Left renal pelvis (tissue), 4 donors: ENCODE measurements around the gene SRSF12. TPM values are rescaled to one million over a fixed set of nuclear protein-coding genes. Genes with fewer than 3 reads are reported as not detected.
A peak's percentile ranks its signal among the peaks of the same experiment; 100 is the strongest.
"Not testable (repeated sequence)": the region's sequence is repeated elsewhere in the genome, so short reads cannot be mapped to it uniquely, and the experiment has no call there.

ENCODE experiments used
- DNase-seq, 4 donors: peaks; one replicate each; pipeline ENCODE4 v3.0.0-alpha.2; 2013; ENCODE audit warnings: low read depth in 4 of 4, low spot score in 3 of 4
- polyA plus RNA-seq, 4 donors: library from polyadenylated mRNA; unstranded; fragments of 120-200 nt; gene quantifications; one replicate each; pipeline ENCODE4 v1.2.1, GENCODE V29; 2013; ENCODE audit not compliant: insufficient read length in 4 of 4

SRSF12 gene
- polyA plus RNA-seq, 4 donors = 7.7 to 19.4 (median 15.0) TPM

DNA sequence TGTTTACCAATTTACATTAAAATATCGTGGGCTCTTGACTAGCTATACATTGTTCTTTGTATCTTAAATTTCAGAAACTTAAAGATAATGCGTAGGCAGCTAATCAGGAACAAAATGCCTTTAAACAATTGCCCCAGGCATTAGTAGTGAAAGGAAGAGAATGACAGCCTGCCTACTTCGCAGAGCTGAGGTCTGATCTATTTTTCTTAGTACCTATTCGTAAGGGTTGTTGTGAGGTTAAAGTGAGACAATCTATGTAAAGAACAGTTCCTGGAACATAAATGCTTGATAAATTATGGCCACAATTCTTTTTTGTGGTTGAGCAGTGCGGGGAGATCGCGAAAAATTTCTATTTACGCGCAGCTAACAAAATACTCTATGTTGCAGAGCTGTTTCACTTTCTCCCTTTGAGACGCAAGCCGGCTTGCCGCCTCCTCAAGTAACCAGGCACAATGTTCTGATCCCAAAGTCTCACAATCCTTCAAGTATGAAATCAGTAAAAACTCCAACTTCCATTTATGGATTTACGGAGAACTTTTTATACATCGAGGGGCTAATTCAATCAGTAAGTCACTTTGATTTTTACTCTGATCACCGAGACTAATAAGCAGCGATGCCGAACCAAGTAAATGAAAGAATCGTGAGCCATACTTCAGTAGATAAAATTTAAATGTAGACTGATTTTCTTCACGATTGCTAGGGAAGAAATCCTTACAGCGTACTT, 38.2 kb downstream of the SRSF12 start:
- peak in 3 of 4 donors; percentile 62 to 73 (median 71) for DNase-seq

GRCh38 chr6:89073840-89074239, 44.0 kb downstream of the SRSF12 start:
- DNase-seq = no peak

- no peak for DNase-seq
Measured at GRCh38 chr6:89073014-89073620, 44.8 kb downstream of the SRSF12 start.

DNA sequence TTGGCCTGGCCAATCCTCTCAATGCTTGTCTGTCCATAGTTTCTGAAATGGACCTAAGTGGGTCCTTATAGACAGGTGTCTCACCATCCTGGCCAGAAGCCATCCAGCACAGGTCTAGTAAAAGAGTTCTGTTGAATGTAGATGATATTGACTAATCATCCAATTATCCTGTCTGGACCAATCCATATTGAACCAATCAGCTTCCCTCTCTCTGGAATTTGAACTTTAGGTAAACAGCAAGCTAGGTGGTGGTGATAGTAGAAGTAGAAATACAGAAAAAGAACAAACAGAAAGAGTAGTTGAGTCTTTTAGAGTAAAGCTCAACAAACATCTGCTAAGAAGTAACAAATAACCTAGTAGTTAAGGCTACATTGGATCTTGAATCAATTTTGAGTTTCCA, 46.8 kb downstream of the SRSF12 start:
- no peak for DNase-seq

- DNase-seq = no peak
Measured at GRCh38 chr6:89069536-89070163, 48.2 kb downstream of the SRSF12 start.

- DNase-seq = no peak
Measured at GRCh38 chr6:89068695-89069094, 49.2 kb downstream of the SRSF12 start.

GRCh38 chr6:89067796-89068195, 50.1 kb downstream of the SRSF12 start:
- DNase-seq = no peak

DNA sequence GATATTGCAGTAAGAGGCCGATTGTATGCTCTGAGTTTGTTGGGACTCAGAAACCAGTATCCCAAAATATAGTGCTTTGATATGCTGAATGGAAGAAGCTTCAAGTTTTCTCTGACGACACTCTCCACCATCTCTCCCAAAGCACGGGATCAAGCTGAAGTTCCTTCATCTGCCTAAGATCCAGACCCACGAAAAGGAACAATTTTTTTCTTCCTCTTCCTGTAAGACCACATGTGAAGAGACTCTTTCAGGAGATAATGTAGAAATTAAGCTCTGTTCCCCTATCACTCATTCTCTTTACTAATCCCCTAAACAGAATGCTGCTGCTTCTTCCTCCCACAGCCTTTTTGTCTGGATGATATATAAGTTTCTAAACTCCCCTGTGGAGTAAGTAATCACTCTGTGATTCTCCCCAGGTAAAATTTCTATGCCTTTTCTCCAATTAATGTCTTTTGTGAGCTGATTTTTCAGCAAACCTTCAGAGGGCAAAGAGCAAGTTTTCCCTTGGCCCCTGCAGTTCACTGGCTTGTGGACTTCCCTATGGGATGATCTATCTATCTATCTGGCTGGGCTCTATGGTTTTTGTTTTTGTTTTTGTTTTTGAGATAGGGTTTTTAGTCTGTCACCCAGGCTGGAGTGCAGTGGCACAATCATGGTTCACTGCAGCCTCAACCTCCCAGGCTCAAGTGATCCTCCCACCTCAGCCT, 50.8 kb downstream of the SRSF12 start:
- DNase-seq = no peak

GRCh38 chr6:89066121-89066520, 51.8 kb downstream of the SRSF12 start:
- not testable (repeated sequence) for DNase-seq

DNA sequence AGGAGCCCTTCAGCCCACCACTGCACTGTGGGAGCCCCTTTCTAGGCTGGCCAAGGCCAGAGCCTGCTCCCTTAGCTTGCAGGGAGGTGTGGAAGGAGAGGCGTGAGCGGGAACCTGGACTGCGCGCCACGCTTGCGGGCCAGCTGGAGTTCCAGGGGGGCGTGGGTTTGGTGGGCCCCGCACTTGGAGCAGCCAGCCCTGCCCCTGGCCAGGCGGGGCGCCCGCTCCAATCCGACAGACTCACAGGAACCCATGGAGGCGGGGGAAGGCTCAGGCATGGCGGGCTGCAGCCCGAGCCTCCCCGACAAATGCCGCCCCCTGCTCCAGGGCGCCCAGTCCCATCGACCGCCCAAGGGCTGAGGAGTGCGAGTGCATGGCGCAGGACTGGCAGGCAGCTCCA, 52.9 kb downstream of the SRSF12 start:
- DNase-seq = not testable (repeated sequence)

- no peak for DNase-seq
Measured at GRCh38 chr6:89063881-89064280, 54.0 kb downstream of the SRSF12 start.

DNA sequence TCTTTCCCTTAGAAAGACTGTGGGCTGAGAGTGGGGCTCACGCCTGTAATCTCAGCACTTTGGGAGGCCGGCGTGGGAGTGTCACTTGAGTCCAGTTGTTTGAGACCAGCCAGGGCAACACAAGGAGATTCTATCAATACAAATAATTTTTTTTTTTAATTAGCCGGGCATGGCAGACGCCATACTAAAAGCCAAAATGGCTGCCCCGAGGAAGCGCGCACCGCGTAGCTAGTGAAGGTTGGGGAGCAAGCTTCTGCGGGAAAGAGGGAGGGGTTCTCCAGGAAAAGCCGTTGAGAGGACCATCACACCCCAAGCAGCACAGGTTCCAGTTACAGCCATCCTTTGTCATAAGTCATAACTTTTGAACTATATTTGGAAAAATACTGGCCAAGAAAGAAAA, 58.6 kb downstream of the SRSF12 start:
- DNase-seq = no peak

- no peak for DNase-seq
Measured at GRCh38 chr6:89058627-89059026, 59.2 kb downstream of the SRSF12 start.

DNA sequence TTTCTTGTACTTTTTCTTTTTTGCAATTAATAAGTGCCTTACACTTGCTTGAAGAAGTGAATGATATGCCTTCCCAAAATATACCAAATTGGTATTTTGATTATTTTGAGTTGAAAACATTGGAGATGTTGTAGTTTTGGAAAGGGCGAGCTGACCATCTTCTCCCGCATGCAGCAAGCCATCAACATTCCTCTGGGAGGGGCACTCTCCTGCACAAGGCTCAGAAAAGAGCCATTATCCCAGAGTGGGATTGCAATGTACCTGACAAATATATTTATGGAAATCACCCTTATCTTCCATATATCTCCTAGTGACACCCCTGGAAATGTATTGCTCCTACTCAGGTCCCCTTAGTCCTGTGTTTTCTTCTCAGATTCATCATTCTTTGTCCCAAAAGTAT, 60.1 kb downstream of the SRSF12 start:
- DNase-seq = no peak

DNA sequence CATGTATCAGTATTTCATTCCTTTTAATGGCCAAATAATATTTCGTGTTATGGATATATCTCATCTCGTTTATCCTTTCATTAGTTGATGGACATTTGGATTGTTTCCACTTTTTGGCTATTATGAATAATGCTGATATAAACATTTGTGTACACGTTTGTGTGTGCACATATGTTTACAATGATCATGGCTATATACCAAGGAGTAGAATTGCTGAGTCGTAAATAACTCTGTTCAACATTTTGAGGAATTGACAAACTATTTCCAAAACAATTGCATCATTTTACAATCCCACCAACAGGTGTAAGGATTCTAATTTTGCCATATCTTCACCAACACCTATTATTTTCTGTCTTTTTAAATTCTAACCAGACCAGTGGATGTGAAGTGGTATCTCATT, 63.7 kb downstream of the SRSF12 start:
- DNase-seq = no peak

DNA sequence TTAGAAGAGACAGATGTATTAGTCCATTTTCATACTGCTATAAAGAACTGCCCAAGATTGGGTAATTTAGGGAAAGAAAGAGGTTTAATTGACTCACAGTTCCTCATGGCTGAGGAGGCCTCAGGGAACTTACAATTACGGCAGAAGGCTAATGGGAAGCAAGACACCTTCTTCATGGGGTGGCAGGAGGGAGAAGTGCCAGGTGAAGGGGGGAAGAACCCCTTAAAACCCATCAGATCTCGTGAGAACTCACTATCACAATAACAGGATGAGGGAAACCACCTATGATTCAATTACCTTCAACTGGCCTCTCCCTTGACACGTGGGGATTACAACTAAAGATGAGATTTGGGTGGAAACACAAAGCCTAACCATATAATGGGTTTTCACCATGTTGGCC, 66.2 kb downstream of the SRSF12 start:
- no peak for DNase-seq

GRCh38 chr6:89050697-89051096, 67.2 kb downstream of the SRSF12 start:
- no peak for DNase-seq

DNA sequence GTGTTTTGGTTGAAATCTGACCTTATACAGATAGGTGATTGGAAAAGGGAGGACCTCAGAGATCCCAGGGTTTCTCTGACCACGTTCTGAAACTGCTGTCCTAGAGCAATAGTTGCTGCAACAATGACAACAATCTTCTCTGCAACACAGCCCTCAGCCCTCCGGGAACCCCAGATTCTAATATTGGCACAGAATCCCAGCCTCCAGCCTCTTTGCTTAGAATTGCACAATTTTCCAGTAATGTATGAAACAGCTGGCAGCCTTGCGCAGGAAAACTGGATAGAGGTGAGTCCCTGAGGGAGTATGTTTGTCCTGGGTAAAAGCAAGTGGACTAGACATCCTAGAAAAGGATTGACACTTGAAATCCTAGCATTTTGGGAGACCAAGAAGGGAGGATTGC, 67.7 kb downstream of the SRSF12 start:
- no peak for DNase-seq

- no peak for DNase-seq
Measured at GRCh38 chr6:89048985-89049384, 68.9 kb downstream of the SRSF12 start.

DNA sequence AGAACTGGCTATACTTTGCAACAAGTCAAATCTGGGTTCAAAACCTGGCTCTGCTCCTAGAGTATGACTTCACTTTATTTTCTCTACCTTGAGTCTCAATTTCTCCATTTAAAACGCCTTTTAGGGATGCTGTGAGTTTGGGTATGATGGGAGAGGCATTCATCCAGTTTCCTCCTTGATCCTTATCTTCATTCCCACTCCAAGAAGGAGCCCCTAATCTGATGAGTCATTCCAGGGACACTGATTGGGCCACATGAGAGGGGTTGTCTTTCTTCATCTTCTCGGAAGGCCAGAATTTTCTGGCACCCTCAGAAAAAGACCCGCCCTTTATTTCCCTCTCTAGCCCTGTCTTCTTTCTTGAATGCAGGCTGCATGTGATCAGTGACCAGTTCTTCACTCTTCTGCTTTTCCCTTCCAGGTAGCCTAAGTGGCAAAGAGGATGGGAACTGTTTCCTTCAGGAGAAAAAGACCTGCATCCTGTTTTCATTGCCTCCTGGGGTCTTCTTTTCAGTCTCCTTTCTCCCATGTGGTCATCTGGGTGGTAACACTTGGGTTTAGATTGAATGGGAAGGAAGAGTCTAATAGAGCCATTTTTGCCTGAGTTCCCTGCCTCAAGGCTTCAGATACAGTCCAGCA, 69.5 kb downstream of the SRSF12 start:
- no peak for DNase-seq

GRCh38 chr6:89047473-89047872, 70.4 kb downstream of the SRSF12 start:
- no peak for DNase-seq
